OCI-M2 (cell line): ENCODE measurements around the gene STOM.

ENCODE experiments used
- DNase-seq: peaks from one replicate; lab custom pipeline; 2025; ENCODE audit not compliant: unreplicated experiment; lab: John Stamatoyannopoulos, UW

Gene STOM

GRCh38 chr9:121350993-121351561, 19.0 kb downstream of the STOM start:
- no peak for DNase-seq

DNA sequence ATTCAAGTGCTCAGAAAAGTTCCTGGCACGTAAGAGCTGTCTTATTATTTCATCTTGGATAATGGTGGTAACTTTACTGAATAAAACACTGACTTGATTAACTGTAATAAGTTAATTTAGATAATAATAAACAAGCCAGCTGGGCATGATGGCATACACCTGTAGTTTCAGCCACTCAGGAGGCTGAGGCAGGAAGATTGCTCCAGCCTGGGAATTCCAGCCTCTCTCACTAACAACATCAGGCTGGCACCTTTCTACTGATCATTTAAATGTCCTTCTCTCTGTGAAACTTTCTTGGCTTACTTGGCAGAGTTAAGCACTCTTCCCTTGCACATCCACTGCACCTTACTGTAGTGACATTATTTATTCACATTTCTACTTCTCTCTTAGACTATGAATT, 20.0 kb downstream of the STOM start:
- no peak for DNase-seq

DNA sequence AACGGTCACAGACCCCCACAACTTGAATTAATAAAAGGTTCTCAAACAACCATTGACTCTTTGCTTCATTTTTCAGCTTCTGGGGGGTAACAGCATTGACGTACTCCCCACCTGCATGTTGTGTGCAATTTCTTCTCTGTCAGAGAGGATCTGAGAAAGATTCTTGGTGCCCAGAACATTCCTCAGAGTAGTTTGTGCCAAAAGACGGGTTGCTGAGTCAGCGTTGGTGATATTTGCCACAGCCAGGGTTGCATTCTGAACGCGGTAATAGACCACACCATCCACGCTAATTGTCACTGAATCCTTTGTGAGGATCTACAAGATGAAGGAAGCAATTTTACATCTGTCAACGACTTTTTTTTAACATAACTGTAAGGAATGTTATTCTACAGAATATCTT, 21.0 kb downstream of the STOM start:
- no peak for DNase-seq

DNA sequence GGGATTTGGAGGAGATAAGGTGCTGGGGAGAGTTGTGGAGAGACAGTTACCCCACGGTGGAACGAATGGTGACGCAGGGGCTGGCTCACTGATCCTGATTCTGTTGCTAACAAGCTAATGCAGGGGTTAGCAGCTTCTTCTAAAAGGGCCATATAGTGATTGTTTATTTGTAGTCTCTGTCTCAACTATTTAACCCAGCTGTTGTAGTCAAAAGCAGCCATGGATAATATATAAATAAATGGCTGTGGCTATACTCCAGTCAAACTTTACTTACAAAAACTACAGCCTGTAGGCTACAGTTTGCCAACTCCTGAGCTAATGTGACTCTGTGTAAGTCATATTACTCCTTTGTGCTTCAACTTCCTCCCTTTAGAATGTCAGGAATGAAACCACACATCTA, 21.8 kb downstream of the STOM start:
- DNase-seq = no peak

GRCh38 chr9:121345070-121345469, 25.0 kb downstream of the STOM start:
- no peak for DNase-seq

DNA sequence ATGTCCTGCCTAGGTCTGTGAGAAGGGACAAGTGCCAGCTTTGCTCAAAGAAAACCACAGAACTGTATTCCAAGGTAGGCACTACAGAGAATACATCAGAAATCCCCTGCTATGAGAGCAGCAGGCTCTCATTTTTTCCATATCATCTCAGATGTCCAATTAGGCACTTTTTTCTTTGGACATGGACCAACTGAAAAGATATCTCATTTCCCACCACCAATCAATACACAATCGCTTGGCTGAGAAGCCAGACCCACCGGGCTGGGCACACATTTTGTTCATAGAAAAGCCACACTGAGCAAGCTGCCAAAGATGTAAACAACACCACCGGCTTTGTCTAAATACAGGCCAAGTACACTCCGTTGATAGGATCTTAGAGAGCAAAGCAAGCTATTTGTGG, 25.9 kb downstream of the STOM start:
- DNase-seq = no peak

GRCh38 chr9:121340676-121341392, 29.2 kb downstream of the STOM start:
- DNase-seq = no peak

DNA sequence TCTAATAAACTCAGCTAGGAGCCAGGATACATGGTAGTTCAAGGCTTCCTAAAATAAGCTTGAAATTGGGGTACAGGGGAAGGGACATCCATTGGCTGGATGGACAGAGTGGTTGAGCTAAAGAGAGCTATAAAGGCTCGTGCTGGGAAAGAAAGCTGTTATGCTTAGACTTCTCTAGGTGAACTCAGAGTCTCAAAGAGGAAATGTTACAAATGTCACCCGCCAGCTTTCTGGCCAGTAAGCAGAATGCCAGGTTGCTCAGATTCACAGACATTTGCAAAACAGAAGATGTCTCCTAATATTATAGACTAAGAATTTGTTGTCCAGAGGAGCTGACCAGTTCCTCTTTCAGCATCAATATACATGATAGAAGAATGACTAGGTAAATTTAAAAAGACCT, 30.6 kb downstream of the STOM start:
- no peak for DNase-seq

GRCh38 chr9:121336665-121337064, 33.4 kb downstream of the STOM start:
- DNase-seq = no peak

DNA sequence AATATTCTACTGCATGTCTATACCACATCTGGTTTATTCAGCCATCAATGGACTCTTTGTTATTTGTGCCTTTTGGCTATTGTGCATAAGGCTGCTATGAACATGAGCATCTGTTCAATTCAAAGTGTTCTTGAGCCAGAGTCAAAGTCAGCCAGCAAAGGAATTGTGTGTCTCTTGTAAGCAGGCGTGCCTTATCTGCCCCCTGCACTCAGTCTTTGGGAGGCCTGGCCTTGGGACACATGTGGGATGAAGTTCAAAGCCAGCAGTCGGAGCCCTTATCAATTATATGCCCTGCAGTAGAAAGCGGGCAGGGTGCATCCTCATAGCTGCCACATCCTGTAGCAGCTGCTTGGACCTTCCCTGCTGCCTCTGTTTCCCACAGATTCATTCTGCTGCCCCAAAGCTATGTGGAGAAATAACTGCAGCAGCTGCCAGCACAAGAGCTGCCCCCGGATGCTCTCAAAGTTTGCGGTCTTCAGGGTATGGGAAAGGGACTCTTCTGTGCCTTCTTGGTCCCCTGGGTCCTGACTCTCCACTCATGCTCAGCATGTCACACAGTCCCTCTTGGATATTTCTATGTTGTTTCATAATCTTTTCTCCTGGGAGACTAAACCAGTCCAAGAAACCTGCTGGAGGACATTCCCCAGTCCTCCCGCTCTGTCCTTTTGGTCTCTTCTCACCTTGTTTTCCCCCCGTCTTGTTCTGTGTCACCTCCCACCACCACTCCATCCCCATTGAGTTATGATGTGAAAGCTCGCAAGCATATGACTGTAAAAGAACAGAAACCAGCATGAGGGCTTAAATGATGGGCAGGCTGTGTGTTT, 35.9 kb downstream of the STOM start:
- peak; percentile 23 for DNase-seq

GRCh38 chr9:121331992-121332685, 37.9 kb downstream of the STOM start:
- no peak for DNase-seq

GRCh38 chr9:121331549-121331948, 38.5 kb downstream of the STOM start:
- DNase-seq = no peak

- DNase-seq = no peak
Observed at GRCh38 chr9:121328876-121329681, 41.0 kb downstream of the STOM start.

- DNase-seq = no peak
Observed at GRCh38 chr9:121328476-121328875, 41.6 kb downstream of the STOM start.

DNA sequence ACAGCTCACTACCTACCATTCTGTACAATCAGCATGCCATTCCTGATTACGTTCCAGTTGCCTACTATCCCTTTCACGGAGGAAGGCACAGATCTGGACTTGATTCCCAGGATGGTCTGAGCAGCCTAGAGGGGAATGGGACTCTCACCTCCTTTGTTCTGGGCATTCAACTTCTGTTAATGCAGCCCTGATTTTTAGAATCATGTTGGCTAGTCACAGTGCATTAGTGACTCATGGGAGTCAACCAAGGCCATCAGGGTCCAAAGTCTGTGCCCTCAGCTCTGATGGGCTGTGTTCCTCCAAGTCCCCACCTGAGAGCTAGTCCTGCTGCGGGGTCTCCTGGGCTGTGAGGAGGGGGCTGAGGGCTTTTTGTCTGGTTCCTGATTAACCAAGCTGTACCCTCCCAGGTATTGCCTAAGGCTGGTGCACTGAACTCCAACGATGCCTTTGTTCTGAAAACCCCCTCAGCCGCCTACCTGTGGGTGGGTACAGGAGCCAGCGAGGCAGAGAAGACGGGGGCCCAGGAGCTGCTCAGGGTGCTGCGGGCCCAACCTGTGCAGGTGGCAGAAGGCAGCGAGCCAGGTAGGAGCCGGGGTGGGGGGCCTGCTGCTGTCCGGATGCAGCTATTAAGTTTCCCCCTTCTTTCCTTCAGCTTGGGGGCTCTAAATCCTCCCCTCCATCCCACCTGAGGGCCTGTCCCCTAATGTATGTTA, 43.0 kb downstream of the STOM start:
- DNase-seq = no peak

GRCh38 chr9:121326130-121326838, 43.8 kb downstream of the STOM start:
- DNase-seq = no peak

DNA sequence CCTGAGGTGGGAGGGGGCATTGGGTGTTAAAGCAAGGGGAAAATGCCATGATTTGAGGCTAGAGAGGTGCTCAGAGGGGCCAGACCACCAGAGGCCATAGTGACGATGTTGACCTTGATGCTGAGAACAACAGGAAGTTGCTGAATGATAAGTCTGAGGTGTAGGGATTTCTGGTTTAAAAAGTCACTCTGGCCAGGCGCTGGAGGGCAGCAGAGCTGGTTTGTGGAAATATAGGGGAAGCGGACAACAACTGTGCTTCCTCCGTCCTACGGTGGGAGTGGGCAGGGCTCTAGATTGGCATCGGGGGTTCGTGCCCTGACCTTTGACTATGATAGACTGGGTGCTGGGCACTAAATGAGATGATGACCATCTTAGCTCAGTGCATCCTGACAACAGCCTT, 44.7 kb downstream of the STOM start:
- DNase-seq = no peak

- DNase-seq = no peak
Observed at GRCh38 chr9:121324755-121325154, 45.3 kb downstream of the STOM start.

DNA sequence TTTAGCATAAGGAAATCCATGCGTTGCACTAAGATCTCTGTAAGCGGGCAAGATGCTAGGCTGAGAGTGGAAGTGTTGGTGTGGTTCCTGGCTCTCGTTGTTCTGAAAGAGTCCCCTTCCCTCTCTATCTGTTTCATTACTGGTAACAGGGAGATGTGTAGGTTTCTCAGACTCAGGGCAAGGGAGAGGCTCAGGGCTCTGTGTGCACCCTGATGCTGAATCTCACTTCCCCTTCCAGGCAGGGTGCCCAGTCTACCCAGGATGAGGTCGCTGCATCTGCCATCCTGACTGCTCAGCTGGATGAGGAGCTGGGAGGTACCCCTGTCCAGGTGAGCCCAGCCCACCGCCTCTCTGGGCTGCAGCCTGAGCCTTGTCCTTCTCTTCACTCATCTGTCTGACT, 45.7 kb downstream of the STOM start:
- DNase-seq = no peak
